NCI-H526 treated with DMSO at 0.1 percent for 48 hours (cell line): Measurements from ENCODE around the gene PCDHGA1.
"Not testable (repeated sequence)": the region's sequence is repeated elsewhere in the genome, so short reads cannot be mapped to it uniquely, and the experiment has no call there.

ENCODE experiments used
- DNase-seq: peaks from one replicate; lab custom pipeline; 2025; lab: John Stamatoyannopoulos, UW

PCDHGA1 gene

DNA sequence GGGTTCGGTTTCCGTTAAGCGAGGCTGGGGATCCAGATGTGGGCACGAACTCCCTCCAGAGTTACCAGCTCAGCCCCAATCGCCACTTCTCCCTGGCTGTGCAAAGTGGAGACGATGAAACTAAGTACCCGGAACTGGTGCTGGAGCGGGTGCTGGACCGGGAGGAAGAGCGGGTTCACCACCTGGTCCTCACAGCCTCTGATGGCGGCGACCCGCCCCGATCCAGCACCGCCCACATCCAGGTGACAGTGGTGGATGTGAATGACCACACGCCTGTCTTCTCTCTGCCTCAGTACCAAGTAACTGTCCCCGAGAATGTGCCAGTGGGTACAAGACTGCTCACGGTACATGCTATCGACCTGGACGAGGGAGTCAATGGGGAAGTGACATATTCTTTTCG lies 53.0 kb downstream of the PCDHGA1 start:
- no peak for DNase-seq

- no peak for DNase-seq
These were observed 54.4 kb downstream of the PCDHGA1 start for GRCh38 chr5:141384471-141385267.

DNA sequence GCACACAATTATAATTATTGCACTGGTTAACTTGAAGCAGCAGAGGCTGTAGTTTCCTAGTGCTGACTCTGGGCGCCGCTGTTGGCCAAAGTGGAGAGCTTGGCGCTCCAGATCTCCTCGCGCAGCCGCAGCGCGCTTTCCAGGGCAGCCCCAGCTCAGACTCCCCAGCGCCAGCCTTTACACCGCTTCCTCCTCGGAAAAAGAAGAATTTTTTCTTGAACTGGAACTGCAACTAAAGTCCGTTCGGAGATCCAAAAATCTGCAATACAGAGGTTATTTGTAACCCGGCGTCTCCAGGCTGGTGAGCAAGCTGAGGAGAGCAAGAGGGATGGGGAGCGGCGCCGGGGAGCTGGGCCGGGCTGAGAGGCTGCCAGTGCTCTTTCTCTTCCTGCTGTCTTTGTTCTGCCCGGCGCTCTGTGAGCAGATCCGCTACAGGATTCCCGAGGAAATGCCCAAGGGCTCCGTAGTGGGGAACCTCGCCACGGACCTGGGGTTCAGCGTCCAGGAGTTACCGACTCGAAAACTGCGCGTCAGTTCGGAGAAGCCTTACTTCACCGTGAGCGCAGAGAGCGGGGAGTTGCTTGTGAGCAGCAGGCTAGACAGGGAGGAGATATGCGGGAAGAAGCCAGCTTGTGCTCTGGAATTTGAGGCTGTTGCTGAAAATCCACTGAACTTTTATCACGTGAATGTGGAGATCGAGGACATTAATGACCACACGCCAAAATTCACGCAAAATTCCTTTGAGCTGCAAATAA lies 57.4 kb downstream of the PCDHGA1 start, which contains the start of gene PCDHGB4:
PCDHGB4 (plus strand) TSS at position 142 of the 755 bp plus-strand sequence; CDS start at position 329, 187 bp downstream.
- DNase-seq = not testable (repeated sequence)

DNA sequence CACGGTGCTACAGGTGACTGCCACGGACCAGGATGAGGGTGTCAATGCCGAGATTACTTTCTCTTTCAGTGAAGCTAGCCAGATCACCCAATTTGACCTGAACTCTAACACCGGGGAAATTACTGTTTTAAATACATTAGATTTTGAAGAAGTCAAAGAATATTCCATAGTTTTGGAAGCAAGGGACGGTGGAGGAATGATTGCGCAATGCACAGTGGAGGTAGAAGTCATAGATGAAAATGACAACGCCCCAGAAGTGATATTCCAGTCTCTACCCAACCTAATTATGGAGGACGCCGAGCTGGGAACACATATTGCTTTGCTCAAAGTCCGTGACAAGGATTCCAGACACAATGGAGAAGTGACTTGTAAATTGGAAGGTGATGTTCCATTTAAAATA lies 58.3 kb downstream of the PCDHGA1 start:
- DNase-seq = no peak

- no peak for DNase-seq
These were observed 59.1 kb downstream of the PCDHGA1 start for GRCh38 chr5:141389153-141390042.

GRCh38 chr5:141392429-141393198 lies 62.3 kb downstream of the PCDHGA1 start, which contains the start of gene PCDHGA8:
TSS of gene PCDHGA8 (plus strand) at chr5:141392633. CDS start at chr5:141392814, 181 bp downstream.
- no peak for DNase-seq

DNA sequence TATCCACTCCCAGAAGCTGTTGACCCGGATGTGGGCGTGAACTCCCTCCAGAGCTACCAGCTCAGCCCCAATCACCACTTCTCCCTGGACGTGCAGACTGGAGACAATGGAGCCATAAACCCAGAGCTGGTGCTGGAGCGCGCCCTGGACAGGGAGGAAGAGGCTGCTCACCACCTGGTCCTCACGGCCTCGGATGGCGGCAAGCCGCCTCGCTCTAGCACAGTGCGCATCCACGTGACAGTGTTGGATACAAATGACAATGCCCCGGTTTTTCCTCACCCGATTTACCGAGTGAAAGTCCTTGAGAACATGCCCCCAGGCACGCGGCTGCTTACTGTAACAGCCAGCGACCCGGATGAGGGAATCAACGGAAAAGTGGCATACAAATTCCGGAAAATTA lies 63.0 kb downstream of the PCDHGA1 start:
- DNase-seq = no peak

- not testable (repeated sequence) for DNase-seq
These were observed 64.3 kb downstream of the PCDHGA1 start for GRCh38 chr5:141394401-141395187.

DNA sequence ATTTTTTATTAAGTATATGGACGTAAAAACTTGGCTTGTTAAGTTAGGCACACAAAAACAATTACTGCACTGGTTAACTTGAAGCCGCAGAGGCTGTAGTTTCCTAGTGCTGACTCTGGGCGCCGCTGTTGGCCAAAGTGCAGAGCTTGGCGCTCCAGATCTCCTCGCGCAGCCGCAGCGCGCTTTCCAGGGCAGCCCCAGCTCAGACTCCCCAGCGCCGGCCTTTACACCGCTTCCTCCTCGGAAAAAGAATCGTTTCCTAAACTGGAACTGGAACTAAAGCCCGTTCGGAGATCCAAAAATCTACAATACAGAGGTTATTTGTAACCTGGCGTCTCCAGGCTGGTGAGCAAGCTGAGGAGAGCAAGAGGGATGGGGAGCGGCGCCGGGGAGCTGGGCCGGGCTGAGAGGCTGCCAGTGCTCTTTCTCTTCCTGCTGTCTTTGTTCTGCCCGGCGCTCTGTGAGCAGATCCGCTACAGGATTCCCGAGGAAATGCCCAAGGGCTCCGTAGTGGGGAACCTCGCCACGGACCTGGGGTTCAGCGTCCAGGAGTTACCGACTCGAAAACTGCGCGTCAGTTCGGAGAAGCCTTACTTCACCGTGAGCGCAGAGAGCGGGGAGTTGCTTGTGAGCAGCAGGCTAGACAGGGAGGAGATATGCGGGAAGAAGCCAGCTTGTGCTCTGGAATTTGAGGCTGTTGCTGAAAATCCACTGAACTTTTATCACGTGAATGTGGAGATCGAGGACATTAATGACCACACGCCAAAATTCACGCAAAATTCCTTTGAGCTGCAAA lies 67.6 kb downstream of the PCDHGA1 start, which contains the start of gene PCDHGB5:
PCDHGB5 (plus strand) TSS at position 192 of the 796 bp plus-strand sequence; CDS start at position 373, 181 bp downstream.
- DNase-seq = not testable (repeated sequence)

DNA sequence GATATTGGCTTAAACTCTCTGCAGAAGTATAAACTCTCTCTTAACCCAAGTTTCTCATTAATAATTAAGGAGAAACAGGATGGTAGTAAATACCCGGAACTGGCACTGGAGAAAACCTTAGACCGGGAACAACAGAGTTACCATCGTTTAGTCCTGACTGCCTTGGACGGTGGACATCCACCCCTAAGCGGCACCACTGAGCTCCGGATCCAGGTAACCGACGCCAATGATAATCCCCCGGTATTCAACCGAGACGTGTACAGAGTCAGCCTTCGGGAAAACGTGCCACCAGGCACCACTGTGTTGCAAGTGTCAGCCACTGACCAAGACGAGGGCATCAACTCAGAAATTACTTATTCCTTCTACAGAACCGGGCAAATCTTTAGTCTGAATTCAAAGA lies 68.3 kb downstream of the PCDHGA1 start:
- no peak for DNase-seq

DNA sequence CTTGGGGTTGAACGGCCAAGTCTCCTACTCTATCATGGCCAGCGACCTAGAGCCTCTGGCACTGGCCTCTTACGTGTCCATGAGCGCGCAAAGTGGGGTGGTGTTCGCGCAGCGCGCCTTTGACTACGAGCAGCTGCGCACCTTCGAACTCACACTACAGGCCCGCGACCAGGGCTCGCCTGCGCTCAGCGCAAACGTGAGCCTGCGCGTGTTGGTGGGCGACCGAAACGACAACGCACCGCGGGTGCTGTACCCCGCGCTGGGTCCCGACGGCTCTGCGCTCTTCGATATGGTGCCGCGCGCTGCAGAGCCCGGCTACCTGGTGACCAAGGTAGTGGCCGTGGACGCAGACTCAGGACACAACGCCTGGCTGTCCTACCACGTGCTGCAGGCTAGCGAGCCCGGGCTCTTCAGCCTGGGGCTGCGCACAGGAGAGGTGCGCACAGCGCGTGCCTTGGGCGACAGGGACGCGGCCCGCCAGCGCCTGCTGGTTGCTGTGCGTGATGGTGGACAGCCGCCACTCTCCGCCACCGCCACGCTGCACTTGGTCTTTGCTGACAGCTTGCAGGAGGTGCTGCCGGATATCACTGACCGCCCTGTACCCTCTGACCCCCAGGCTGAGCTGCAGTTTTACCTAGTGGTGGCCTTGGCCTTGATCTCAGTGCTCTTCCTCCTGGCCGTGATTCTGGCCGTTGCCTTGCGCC lies 69.4 kb downstream of the PCDHGA1 start:
- DNase-seq = no peak

- no peak for DNase-seq
These were observed 72.4 kb downstream of the PCDHGA1 start, which contains the start of gene PCDHGA9 for GRCh38 chr5:141402553-141403243. TSS of gene PCDHGA9 (plus strand) at chr5:141402778. CDS start at chr5:141402953, 175 bp downstream.

DNA sequence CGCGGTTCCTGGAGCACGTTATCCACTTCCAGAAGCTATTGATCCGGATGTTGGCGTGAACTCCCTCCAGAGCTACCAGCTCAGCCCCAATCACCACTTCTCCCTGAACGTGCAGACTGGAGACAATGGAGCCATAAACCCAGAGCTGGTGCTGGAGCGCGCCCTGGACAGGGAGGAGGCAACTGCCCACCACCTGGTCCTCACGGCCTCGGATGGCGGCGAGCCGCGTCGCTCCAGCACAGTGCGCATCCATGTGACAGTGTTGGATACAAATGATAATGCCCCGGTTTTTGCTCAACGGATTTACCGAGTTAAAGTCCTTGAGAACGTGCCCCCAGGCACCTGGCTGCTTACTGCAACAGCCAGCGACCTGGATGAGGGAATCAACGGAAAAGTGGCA lies 73.1 kb downstream of the PCDHGA1 start:
- DNase-seq = no peak

GRCh38 chr5:141407790-141408505 lies 77.6 kb downstream of the PCDHGA1 start, which contains the start of gene PCDHGB6:
TSS of gene PCDHGB6 (plus strand) at chr5:141408021. CDS start at chr5:141408203, 182 bp downstream.
- DNase-seq = not testable (repeated sequence)

- no peak for DNase-seq
These were observed 79.4 kb downstream of the PCDHGA1 start for GRCh38 chr5:141409598-141410306.

GRCh38 chr5:141411575-141411974 lies 81.3 kb downstream of the PCDHGA1 start:
- DNase-seq = no peak
